HEK293T (cell line): ENCODE measurements around the gene PIEZO1.

ENCODE experiments used
- ARNT ChIP-seq: fragments of 450-650 bp; IDR thresholded peaks from 2 replicates; pipeline ENCODE4 v1.6.1; 2017; ENCODE audit warnings: mild to moderate bottlenecking
- BHLHE40 ChIP-seq: fragments of 450-650 bp; IDR thresholded peaks from 2 replicates; pipeline ENCODE4 v1.6.1; 2016; ENCODE audit warnings: mild to moderate bottlenecking, moderate library complexity, borderline replicate concordance
- FOXA1 ChIP-seq: fragments of 450-650 bp; IDR thresholded peaks from 2 replicates; pipeline ENCODE4 v1.6.1; 2016; ENCODE audit warnings: mild to moderate bottlenecking
- FOXM1 ChIP-seq: fragments of 450-650 bp; IDR thresholded peaks from 2 replicates; pipeline ENCODE4 v1.6.1; 2017; ENCODE audit warnings: mild to moderate bottlenecking, borderline replicate concordance
- HDGF ChIP-seq: fragments of 450-650 bp; IDR thresholded peaks from 2 replicates; pipeline ENCODE4 v1.6.1; 2017; ENCODE audit warnings: antibody characterized with exemption, borderline replicate concordance
- NFRKB ChIP-seq: fragments of 450-650 bp; IDR thresholded peaks from 2 replicates; pipeline ENCODE4 v1.6.1; 2016; ENCODE audit warnings: mild to moderate bottlenecking, moderate library complexity
- SP1 ChIP-seq: fragments of 450-650 bp; IDR thresholded peaks from 2 replicates; pipeline ENCODE4 v1.6.1; 2017
- SUZ12 ChIP-seq: fragments of 450-650 bp; IDR thresholded peaks from 2 replicates; pipeline ENCODE4 v1.6.1; 2016; ENCODE audit warnings: mild to moderate bottlenecking
- ZNF384 ChIP-seq: fragments of 450-650 bp; IDR thresholded peaks from 2 replicates; pipeline ENCODE4 v1.6.1; 2016

GRCh38 chr16:88706229-88706964 is 78.6 kb downstream of the PIEZO1 start, which contains the start of the genes CTU2 and RNF166:
- TF ChIP-seq ARNT (no peak), SP1 (no peak), FOXM1 (no peak), BHLHE40 (no peak), HDGF (no peak), FOXA1 (no peak), SUZ12 (no peak), NFRKB (no peak), ZNF384 (no peak)
